Measurements from ENCODE around the gene LRRC42.

LRRC42 gene

DNA sequence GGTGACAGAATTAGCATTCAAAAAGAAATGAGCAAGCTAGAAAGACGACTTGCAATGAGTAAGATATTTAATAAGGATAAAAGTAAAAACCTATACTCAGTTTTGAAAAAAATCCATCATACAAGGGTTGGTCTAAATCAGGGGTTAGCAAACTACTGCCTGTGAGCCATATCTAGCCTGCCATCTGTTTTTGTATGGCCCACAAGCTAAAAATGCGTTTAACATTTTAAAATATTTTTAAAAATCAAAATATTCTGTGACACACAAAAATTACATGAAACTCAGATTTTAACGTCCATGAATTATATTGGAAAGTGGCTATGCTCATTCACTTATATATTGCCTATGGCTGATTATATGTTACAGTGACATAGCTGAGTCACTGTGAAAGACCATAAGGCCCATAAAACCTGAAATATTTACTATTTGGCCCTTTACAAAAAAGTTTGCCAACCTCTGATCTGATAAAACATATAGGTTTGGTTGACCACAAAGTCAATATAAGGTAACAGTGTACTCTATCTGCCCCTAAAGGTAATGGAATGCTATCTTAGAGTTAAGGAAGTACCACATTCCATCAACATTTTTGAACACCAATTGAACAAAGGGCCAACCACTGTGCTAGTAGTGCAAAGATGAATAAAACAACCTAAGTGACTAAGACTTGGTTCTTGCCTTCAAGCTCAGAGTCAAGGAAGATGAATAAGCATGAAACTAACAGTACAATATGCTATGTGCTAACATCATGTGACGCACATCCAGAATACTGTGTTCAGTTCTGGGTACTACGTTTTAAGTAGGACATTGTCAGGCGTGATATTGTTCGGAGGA lies 3.8 kb upstream of the LRRC42 start:
- DNase-seq (ENCODE audit: low read depth, low spot score), result no peak

DNA sequence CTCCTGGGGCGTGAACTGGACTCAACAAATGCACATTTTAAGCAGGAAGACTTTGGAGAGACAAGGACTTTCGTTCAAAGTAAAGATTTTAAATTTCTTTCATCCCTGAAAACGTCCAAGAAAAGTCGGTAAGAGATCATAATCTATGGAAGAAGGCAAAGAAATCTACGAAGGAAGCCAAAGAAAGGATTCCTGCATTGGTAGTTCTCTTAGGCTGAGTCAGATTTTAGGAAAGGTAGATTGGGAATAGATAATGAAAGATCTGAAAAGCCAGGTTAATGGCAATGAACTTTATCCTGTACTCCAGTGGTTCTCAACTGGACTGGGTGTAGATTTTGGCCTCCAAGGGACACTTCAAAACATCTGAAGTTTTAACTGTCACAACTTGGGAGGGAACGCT lies 3.1 kb upstream of the LRRC42 start:
- DNase-seq (ENCODE audit: low read depth, low spot score), result no peak

DNA sequence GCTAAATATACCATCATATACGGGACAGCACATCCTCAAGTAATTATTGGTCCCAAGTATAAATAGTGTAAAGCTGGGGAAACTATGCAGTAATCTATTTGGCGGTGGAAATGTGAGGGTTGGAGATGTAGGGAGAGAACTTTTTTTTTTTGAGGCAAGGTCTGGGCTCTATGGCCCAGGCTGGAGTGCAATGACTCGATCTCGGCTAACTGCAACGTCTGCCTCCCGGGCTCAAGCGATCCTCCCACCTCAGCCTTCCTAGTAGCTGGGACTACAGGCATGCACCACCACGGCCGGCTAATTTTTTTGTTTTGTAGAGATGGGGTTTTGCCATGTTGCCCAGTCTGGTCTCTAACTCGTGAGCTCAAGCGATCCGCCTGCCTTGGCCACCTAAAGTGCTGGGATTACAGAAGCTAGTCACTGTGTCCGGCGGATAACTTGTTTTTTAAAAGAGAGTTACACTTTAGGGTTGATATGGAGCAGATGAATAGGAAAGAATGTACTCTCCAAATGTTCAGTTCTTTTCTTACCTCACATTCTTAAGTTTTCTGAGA lies 2.6 kb upstream of the LRRC42 start:
- DNase-seq (ENCODE audit: low read depth, low spot score), result no peak

DNA sequence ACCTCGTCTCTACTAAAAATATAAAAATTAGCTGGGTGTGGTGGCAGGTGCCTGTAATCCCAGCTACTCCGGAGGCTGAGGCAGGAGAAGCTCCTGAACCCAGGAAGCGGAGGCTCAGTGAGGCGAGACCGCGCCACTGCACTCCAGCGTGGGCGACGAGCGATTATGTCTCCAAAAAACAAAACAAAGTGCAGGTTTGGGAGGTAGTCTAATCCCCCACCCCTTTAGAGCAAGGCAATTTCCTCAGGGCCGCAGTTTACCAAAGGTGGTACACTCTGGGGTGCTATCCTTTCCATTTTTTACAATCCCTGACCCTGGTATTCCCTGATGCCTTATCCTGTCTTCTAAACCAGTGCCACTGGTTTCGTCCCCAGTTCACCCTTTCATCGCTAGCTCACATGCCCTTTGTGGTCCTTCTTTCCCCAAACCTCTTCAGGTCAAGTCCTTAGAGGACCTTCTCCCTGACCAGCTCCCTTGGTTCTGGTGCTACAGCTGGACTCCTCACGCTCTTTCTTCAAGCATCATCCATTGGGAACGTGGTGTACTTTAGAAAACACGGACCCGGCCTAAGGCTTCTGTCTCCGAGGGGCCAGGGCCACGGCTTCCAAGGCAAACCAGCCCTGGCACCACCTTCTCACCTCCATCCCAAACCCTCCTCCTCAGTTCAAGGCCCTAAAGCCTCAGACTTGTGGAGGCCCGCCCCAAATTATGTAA lies 1.5 kb upstream of the LRRC42 start:
- no peak for DNase-seq (ENCODE audit: low read depth, low spot score)

DNA sequence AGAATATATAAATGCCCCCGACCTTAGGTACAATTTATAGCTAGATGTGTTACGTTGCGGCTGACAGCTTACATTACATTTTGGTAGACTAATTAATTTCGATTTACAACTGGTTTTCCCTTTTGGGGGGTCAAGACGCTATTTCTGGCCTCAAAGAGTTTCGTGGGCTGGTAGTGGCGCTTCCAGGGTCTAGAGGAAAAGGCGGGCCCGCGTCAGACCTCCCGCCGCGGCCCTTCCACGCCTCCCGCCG lies 1.0 kb upstream of the LRRC42 start:
- DNase-seq (ENCODE audit: low read depth, low spot score), result no peak

DNA sequence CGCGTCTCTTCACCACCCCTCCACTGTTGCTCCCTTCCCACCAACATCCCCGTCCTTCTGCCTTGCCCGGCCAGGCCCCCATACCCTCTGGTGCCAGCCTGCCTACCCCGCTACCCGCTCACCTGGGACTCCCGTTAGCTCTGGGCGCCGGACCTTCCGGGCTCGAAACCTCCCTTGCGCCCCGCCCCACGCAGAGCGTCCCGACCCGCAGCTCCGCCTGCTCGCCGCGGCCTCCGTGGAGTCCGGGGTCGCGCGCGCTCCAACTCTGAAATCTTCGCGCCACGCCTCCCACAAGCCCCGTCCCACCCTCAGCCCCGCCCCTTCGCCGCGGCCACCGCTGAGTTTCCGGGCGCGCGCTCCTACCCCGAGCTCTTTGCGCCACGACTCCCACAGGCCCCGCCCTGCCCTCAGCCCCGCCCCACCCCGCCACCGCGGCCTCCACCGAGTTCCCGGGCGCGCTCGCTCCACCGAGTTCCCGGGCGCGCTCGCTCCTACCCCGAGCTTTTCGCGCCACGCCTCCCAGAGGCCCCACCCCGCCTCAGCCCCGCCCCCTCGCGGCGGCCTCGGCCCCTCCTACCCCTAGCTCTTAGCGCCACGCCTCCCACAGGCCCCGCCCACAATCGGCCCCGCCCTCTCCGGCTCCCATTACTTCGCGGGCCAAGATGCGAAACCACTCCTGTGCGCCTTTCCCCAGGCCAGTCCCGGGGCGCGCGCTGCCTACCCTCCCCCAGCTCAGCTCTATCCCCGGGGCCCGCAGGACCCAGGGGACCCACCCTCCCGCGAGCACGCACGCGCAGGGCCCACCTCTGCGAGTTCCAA lies 508 bp upstream of the LRRC42 start, which contains the start of gene IFT25:
TSS of gene IFT25 (minus strand) at position 267 of the 819 bp plus-strand sequence. CDS start 5,617 bp downstream, outside the sequence.
- DNase-seq (ENCODE audit: low read depth, low spot score), result peak; percentile 93

DNA sequence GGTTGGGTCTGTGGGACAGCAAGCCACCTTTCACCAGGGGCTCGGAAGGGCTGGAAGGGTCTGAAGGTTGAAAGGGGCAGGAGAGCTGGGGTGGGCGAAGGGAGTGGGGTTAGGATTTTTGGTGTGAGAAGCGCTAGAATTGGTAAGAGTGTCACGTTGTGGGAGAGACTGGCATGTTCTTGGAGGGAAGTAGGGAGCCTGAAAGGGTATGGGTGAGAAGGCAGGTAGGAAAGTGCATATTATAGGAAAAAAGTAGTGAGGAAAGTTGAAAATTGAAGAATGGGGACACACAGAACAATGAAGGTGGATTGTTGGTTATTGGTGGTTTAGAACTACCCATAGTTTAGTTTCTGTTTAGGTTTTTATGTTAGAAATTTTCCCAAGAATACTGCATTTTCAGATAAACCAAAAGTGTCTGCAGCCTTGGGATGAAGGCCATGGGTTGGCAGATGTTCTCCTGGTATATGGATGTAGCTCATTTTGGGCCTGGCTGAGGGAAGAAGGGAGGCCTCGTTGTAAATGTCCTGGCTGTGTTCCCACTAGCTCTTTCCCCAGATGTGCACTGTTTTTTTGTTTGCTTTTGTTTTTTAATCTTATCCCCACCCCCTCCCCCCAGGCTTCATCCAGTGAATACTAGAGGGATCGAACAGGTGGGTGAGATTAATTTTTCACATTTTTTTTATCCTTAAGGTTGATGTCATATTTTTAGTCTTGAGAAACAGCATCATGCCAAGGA lies 1.2 kb downstream of the LRRC42 start:
- DNase-seq (ENCODE audit: low read depth, low spot score), result no peak

DNA sequence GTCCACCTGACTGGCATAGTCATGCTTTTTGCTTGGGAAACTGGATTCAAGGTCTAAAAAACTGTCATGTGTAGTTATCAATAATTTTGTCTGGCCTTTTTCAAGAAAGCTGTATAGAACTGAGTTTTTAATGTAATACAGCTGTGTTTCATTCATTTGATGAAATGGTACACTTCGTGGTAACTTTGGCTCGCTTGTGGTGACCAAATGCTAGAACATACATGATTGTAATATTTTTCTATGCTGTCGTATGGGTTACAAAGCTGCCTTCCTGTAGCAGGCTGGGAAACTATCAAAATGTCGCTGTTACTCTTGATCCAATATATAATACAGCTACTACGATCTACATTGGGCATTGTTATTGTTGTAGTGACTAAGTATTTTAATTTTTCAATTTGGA lies 2.1 kb downstream of the LRRC42 start:
- no peak for DNase-seq (ENCODE audit: low read depth, low spot score)

DNA sequence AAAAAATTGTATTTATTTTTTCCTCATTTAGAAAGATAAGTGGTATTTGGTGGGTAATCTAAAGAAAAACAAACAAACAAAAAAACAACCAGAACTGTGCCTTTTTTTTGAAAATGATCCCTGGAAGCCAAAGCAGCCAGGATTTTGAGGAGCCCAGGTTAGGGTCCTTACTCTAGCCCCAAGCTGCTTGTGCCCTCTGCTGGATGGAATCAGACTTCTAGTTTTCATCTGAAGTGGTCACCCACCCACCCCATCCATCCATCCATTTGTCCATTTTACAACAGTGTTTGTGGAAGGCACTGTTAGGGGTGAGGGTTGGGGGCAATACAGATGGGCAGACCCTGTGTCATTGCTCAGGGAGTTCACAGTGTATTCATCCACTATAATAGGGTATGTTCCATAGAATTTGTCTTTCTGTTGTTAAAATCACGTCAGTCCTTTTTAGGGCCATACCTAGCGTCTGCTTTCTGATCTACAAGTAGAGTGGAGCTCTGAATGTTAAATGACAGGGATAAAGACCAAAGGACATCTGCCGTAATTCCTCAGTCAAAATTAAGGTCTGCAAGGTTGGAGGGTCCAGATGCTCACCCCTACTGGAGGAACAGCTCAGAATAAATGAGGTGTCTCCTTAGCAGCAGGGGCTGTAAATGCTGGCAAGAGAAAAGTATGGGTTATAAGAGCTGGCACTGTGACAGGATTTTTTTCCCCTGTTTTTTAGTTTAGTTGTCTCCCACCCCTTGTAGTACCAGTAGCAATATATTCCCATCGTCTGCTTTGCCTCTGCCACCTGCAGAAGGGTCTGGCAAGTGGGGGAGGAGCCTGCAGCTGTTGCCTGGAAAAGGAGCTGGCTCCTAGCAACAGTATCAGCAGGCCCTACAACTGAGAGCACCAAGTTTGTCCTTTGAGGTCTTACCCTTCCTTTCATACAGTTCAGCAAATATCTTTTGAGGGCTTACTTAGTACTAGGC lies 3.2 kb downstream of the LRRC42 start:
- DNase-seq (ENCODE audit: low read depth, low spot score), result no peak

DNA sequence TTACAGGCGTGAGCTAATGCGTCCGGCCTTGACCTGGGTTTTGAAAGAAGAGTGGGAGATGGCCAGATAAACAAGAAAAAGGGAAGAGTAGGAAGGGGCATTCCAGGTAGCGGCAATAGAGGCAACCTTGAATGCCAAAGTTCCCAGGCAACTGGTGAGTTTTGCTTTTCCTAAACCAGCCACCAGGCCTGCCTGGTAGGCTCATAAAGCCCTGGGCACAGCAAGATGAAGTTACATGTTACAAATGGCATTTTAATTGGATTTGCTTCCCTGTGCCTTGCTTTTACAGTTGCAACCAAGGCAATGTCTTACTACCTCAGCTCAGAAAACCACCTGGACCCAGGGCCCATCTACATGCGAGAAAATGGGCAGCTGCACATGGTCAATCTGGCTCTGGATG lies 5.5 kb downstream of the LRRC42 start:
- DNase-seq (ENCODE audit: low read depth, low spot score), result no peak

DNA sequence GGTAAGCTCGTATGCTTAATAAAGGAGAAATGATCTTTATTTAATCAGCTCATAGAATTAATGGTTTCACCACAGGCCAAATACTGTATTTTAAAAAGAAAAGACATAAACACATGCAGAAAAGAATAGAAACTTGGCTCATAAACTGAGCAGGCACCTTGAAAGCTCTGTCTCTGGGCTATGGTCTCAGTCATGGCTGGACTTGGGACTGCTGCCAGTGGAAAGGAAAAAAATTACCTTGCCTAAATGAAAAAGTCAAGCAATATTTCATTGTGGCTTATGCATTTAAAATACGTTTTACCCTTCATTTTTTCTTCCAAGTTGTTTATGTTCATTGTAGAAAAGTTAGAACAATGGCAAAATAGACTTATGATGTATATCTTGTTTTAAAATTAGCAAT lies 8.0 kb downstream of the LRRC42 start:
- DNase-seq (ENCODE audit: low read depth, low spot score), result no peak

DNA sequence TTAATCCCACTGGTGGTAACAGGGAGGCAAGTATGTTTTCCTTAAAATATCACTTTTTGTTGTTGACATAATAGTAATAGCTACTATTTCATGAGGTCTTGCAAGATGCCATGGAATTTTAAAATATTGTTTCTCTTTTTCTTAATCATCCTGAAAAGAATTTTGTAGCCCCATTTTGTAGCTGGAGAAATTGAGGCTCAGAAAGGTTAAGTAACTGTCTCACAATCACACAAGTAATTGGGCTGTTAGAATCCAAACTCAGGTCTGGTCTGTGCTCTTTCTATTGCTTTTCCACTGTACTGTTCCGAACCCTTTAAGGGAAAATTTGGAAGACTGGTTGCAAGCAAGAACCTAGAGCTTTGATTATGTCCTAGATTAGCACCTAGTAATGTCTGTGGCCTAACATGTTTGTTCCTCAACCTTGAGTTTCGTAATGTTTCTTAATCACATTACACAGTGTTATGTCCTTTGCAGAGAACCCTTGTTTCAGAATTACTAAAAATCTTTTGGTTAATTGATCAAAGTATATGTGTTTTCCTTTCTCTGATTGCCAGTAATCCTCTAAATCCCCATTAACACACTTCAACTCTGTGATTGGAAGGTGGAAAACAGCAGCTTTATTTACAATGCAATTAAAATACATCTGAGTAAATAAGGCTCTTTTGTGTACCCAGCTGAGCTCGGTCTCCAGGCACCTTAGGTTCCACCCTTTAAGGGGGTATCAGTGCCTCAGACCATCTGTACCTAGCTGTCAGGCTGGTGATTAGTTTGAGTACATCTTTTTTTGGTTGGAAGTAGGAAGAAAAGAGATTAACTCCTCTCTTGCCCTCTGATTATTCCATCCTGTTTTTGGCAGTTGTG lies 10.4 kb downstream of the LRRC42 start:
- no peak for DNase-seq (ENCODE audit: low read depth, low spot score)

DNA sequence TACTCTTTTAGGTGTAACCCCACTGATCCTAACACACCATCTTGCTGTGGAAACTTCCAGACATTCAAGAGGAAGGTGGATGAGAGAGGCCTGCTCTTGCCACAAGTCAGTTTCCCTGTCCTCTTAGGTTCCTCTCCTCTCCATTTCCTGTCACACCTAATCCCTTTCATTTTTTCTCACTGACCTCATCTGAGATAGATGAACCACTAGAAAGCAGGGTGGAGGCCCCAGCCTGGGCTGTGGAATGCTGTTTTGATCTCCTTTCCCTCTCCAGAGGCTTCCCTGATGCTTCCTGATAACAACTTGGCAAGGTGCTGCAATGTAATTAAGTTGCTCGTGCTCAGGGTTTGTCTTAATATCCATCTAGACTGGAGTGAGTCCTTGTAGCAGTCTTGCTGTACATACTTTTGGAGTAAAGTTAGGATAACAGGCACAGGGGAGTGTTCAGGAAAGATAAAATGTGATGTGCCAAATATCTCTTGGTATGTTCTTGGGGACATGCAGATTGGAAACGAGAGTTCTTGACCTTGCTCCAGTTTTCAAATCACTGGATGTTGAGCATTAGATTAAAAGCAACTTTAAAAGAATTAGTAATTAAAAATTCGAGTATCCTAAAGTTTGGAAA lies 11.2 kb downstream of the LRRC42 start:
- no peak for DNase-seq (ENCODE audit: low read depth, low spot score)

DNA sequence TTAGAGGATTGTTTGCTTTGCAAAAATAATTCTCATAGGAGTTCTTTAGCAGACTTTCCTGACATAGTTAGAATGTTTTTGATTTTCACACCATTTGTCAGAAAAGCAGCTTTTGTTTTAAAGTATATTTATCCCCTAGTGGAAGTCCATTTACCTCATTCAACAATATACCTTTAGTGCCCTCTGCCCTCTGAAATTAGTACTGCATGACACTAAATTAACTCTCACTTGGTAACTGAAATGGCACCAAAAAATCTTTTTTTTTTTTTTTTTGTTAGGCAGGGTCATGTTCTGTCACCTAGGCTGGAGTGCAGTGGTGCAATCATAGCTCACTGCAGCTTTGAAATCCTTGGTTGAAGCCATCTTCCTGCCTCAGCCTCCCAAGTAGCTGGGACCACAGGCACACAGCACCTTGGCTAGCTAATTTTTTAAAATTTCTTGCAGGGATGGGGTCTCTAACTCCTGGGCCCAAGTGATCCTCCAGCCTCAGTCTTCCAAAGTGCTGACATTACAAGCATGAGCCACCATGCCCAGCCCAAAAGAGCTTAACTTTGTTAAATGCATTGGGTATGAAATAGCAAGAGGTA lies 13.6 kb downstream of the LRRC42 start:
- no peak for DNase-seq (ENCODE audit: low read depth, low spot score)

DNA sequence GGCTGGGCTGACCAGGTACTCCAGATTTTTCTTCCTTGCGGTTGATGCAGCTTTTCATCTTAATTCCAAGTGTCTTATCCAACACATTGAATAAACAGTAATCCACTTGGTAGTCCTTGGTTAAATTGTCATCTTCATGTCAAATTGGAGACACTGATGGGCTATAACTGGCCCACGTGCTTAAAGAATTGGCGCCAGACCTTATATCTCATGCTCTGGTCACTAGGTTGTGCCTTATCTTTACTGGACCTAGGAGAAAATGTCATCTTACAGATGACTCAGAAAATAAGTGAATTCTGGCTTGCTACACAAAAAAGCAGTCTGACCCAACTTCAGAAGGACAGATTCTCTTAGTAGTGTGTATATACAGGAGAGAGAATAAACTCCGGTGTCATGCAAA lies 16.2 kb downstream of the LRRC42 start:
- DNase-seq (ENCODE audit: low read depth, low spot score), result no peak

DNA sequence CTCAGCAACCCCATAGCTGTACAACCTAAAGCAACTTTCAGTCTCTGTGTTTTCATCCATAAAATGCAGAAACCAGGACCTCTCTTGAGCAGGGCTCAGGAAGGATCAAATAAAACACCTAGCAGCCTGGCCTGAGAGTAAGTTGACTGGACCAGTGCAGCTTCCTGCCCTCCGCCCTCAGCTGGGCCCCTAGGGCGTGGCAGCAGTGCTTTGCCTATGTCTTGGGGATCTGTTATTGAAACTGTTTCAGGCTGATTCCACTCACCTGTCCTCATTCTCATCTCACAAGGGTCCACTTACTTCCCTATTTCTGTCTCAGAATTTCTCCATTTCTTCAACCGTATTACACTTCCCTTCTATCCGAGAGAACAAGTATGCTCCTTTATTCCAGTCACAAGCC lies 17.3 kb downstream of the LRRC42 start:
- DNase-seq (ENCODE audit: low read depth, low spot score), result no peak

DNA sequence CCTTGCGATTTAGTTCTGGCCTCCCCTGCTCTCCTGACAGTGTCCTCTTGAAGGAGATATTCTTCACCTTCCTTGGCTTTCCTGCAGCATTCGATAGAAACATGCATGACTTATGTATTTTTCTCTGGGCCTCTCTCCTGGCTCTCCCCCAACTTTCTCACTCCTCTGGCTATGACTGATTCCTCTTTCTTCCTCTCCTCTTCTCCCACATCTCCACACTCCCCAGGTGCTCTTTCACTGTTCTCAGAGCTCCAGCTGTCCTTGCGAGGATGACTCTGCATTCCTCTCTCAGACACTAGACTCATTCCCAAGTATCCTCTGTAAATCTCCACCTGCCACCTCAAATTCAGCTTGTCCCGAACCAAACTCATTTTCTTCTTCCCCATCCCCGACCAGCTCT lies 18.0 kb downstream of the LRRC42 start:
- DNase-seq (ENCODE audit: low read depth, low spot score), result no peak

DNA sequence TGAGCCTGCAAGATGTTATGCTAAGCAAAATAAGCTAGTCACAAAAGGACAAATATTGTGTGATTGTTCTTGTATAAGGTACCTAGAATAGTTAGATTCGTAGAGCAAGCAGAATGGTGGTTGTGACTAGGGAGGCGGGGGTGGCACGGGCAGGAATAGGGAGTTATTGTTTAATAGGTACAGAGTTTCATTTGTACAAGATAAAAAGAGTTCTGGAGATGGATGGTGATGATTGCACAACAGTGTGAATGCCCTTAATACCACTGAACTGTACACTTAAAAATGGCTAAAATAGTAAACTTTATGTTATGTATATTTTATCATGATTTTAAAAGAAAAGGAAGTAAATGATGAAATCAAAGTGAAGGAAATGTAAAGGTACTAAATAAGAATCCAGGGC lies 20.6 kb downstream of the LRRC42 start:
- DNase-seq (ENCODE audit: low read depth, low spot score), result no peak
